K562 (cell line): ENCODE measurements around the gene IDS. TPM values are rescaled to one million over a fixed set of nuclear protein-coding genes. Genes with fewer than 3 reads are reported as not detected.

Experiments used
- ATAC-seq: fragments of 200-7000 bp; cut with Tn5 transposase; 3 replicates; pipeline ENCODE4 v1.9.1; 2020; ENCODE audit warnings: moderate library complexity
- BruUV-seq: library from RNA; stranded (reverse); fragments of 400-500 nt; replicated peaks from 2 replicates; lab custom pipeline; 2021; lab: Mats Ljungman, UMichigan
- CTCF ChIA-PET: fragments of 300-600 bp; formaldehyde crosslinking; extraction: SDS; loops from one replicate; lab custom pipeline; 2021; ENCODE audit warnings: low intra/inter-chr PET ratio; lab: Yijun Ruan, JAX
- POLR2A ChIA-PET: fragments of 300-600, 350-650 bp; sonication (Branson Sonifier 250); formaldehyde crosslinking; extraction: SDS; loops from one replicate; lab custom pipeline; 2021; ENCODE audit warnings: antibody characterized with exemption, inconsistent platforms; lab: Yijun Ruan, JAX
- DNase-seq, 4 experiments: peaks; one replicate each; pipeline versions ENCODE4 v3.0.0 to v3.0.0-alpha.2; 2011 to 2018; ENCODE audit warnings: low spot score in 3 of 4, mixed read lengths in 3 of 4; ENCODE audit errors: extremely low read depth in 1 of 4
- FAIRE-seq: peaks from 2 replicates; lab custom pipeline; 2011; peaks lifted over from hg19 to GRCh38; lab: Jason Lieb, UNC
- H2AFZ ChIP-seq: 2 replicates; pipeline ENCODE4 v1.6.0; 2011; ENCODE audit warnings: low read depth, low read length, control low read depth, inconsistent platforms
- H3K27ac ChIP-seq: fragments of 200-600 bp; 3 replicates; pipeline ENCODE4 v1.8.0; 2011; ENCODE audit warnings: low read depth, mild to moderate bottlenecking, control low read depth, inconsistent platforms, low read length, moderate library complexity, mixed read lengths; ENCODE audit errors: extremely low read depth
- H3K27me3 ChIP-seq, 2 experiments: fragments of 300-600 bp in 1 of 2; 2 replicates in 1 of 2; 3 replicates in 1 of 2; pipeline versions ENCODE4 v1.6.0 to v1.8.0; 2011; ENCODE audit warnings: inconsistent platforms in 2 of 2, low read length in 2 of 2, mild to moderate bottlenecking in 1 of 2, mixed read lengths in 1 of 2, moderate library complexity in 1 of 2; ENCODE audit not compliant: control insufficient read depth in 2 of 2, insufficient read depth in 2 of 2
- H3K36me3 ChIP-seq: fragments of 300-600 bp; 3 replicates; pipeline ENCODE4 v1.8.0; 2011; ENCODE audit warnings: mild to moderate bottlenecking, low read length, inconsistent platforms; ENCODE audit not compliant: control insufficient read depth, insufficient read depth
- H3K4me1 ChIP-seq, 2 experiments: fragments of 200-600 bp in 1 of 2; replicated peaks in 1 of 2; 2 replicates in 1 of 2; 3 replicates in 1 of 2; pipeline versions ENCODE4 v1.5.1 to v1.8.0; 2011; ENCODE audit warnings: inconsistent platforms in 2 of 2, low read length in 2 of 2, mild to moderate bottlenecking in 1 of 2, mixed read lengths in 1 of 2, moderate library complexity in 1 of 2; ENCODE audit not compliant: control insufficient read depth in 2 of 2, insufficient read depth in 2 of 2
- H3K4me2 ChIP-seq: 2 replicates; pipeline ENCODE4 v1.6.1; 2011; ENCODE audit warnings: low read length, control low read depth, inconsistent platforms, mixed read lengths; ENCODE audit not compliant: insufficient read depth
- H3K4me3 ChIP-seq: fragments of 200-600 bp; sonication (generic), shearing (Covaris generic); 2 replicates; pipeline ENCODE4 v1.5.1; 2016; ENCODE audit warnings: control low read depth, inconsistent platforms
- H3K79me2 ChIP-seq: fragments of 200-600 bp; 3 replicates; pipeline ENCODE4 v1.8.0; 2011; ENCODE audit warnings: low read length, inconsistent platforms; ENCODE audit not compliant: control insufficient read depth, insufficient read depth
- H3K9ac ChIP-seq, 2 experiments: 2 replicates each; pipeline versions ENCODE4 v1.6.0 to v1.6.1; 2011; ENCODE audit warnings: low read depth in 2 of 2, low read length in 2 of 2, control low read depth in 1 of 2, inconsistent platforms in 1 of 2, mild to moderate bottlenecking in 1 of 2, mixed read lengths in 1 of 2; ENCODE audit not compliant: insufficient read depth in 1 of 2
- H3K9me1 ChIP-seq: one replicate; pipeline ENCODE4 v1.6.0; 2011; ENCODE audit warnings: inconsistent platforms, mild to moderate bottlenecking, low read length, moderate library complexity; ENCODE audit not compliant: control insufficient read depth, insufficient read depth
- H3K9me3 ChIP-seq: replicated peaks from 2 replicates; pipeline ENCODE4 v1.5.1; 2011; ENCODE audit warnings: low read depth, low read length, inconsistent platforms; ENCODE audit not compliant: control insufficient read depth, insufficient read depth
- H4K20me1 ChIP-seq: replicated peaks from 2 replicates; pipeline ENCODE4 v1.6.1; 2011; ENCODE audit warnings: low read length, inconsistent platforms, mixed read lengths; ENCODE audit not compliant: control insufficient read depth, insufficient read depth
- FOSL1 ChIP-seq: fragments of 200-800 bp; sonication (Bioruptor generic); conservative IDR thresholded peaks from 2 replicates; pipeline ENCODE4 v1.6.1; 2016; ENCODE audit warnings: missing genetic modification characterization, missing compliant biosample characterization
- KAT2B ChIP-seq: IDR thresholded peaks from one replicate; pipeline ENCODE4 v1.6.1; 2012; ENCODE audit warnings: low read depth, mild to moderate bottlenecking, control low read depth, inconsistent platforms, low read length, moderate library complexity
- NFIX ChIP-seq: fragments of 250-450 bp; sonication (Bioruptor Pico); IDR thresholded peaks from 2 replicates; pipeline ENCODE4 v1.4.0; 2020; ENCODE audit warnings: low read depth, mild to moderate bottlenecking, moderate library complexity
- PHB ChIP-seq: fragments of 250-450 bp; sonication (Bioruptor Pico); IDR thresholded peaks from 2 replicates; pipeline ENCODE4 v1.5.0; 2021
- PHF8 ChIP-seq: fragments of 200-600 bp; sonication (generic); IDR thresholded peaks from 2 replicates; pipeline ENCODE4 v1.6.1; 2012; ENCODE audit warnings: mixed run types, mild to moderate bottlenecking, inconsistent platforms, low read length, moderate library complexity, borderline replicate concordance
- POLR2H ChIP-seq: IDR thresholded peaks from 2 replicates; pipeline ENCODE4 v1.6.1; 2016; ENCODE audit warnings: missing genetic modification characterization, low read depth, mild to moderate bottlenecking, control low read depth, missing compliant biosample characterization, moderate library complexity
- SMARCE1 ChIP-seq: fragments of 450-650 bp; IDR thresholded peaks from 2 replicates; pipeline ENCODE4 v1.7.1; 2016; ENCODE audit warnings: mild to moderate bottlenecking
- ZNF212 ChIP-seq: fragments of 450-650 bp; formaldehyde crosslinking; IDR thresholded peaks from 2 replicates; pipeline ENCODE4 v1.4.0; 2020; ENCODE audit warnings: mild to moderate bottlenecking
- ZNF253 ChIP-seq: fragments of 250-450 bp; sonication (Bioruptor Pico); conservative IDR thresholded peaks from 2 replicates; pipeline ENCODE4 v1.6.1; 2021; ENCODE audit warnings: mild to moderate bottlenecking
- WGBS: fragments of 100-300 bp; shearing (Covaris generic); methylation state at CpG from one replicate; pipeline ENCODE4 v1.1.6; 2016; ENCODE audit warnings: low coverage, mixed read lengths; ENCODE audit not compliant: insufficient coverage; ENCODE audit errors: missing lambda C conversion rate; 5-methylcytosine and 5-hydroxymethylcytosine counted together
- in situ Hi-C: fragments of 300-500 bp; cut with MboI; formaldehyde crosslinking; loops from 4 replicates; pipeline ENCODE4 v1.15.0; 2018; ENCODE audit warnings: inconsistent platforms, mixed read lengths
- intact Hi-C: fragments of 100-400 bp; cut with micrococcal nuclease; formaldehyde crosslinking; loops from 2 replicates; pipeline ENCODE4 v1.14.2; 2022
- polyA plus RNA-seq, 8 experiments: library from polyadenylated mRNA; depleted of rRNA in 4 of 8; stranded (reverse) in 5 of 8; unstranded in 3 of 8; fragments of >200 nt; fragmentation: Nextera tagmentation in 2 of 8; fragmentation: Illumina TruSeq in 1 of 8; extraction: Ambion mirVana in 2 of 8; extraction: Trizol in 1 of 8; gene quantifications; 2 replicates each; pipeline versions ENCODE4 v1.2.1 to v1.2.3, GENCODE V29; 2011 to 2014; ENCODE audit warnings: inconsistent platforms in 1 of 8, missing spikeins in 1 of 8
- total RNA-seq, 7 experiments: library from RNA; depleted of rRNA in 6 of 7; stranded (reverse); fragments of >200 nt in 6 of 7; fragmentation: Illumina TruSeq in 2 of 7; extraction: Trizol in 2 of 7; gene quantifications; 2 replicates each; pipeline versions ENCODE4 v1.2.1 to v1.2.3, GENCODE V29; 2011 to 2021; ENCODE audit warnings: low replicate concordance in 1 of 7

The IDS gene
- total and polyA plus RNA-seq, 9 of the 15 experiments (the other 6 are each of a cell fraction or from before 2014, with no cell fraction given): 2.0 to 18.6 (median 8.6) TPM

GRCh38 chrX:149497054-149497453, 8.1 kb downstream of the IDS start (continued):
- TF ChIP-seq SMARCE1 (no peak), KAT2B (no peak), PHF8 (no peak), NFIX (no peak), ZNF253 (no peak), POLR2H (tag) (no peak), ZNF212 (CRISPR knock-in tag) (no peak)

GRCh38 chrX:149495573-149496071, 9.5 kb downstream of the IDS start:
- POLR2A ChIA-PET: interaction anchor here (1.0 kb wide), 1 partner anchor 10 kb away, joined by 3 read pairs; no protein-coding TSS in a partner anchor
- Histone ChIP-seq H3K4me3 (no peak overlapping the region), H3K79me2 (no peaks in the 10 kb centered on the region), H3K9ac (no peak overlapping the region), H3K4me1 (no peaks in the 10 kb centered on the region; a peak in 2 of 5 replicates), H2AFZ (no peak overlapping the region), H3K9me3 (no peaks in the 10 kb centered on the region), H3K9me1 (no peaks in the 10 kb centered on the region), H3K27me3 (no peaks in the 10 kb centered on the region), H4K20me1 (no peaks in the 10 kb centered on the region; the same call in 1 of the 2 replicates), H3K4me2 (no peak overlapping the region), H3K27ac (no peak overlapping the region), H3K36me3 (peaks cover 11% of the 10 kb centered on the region; the same call in 2 of the 3 replicates)
- TF ChIP-seq FOSL1 (0 out of 2 replicates have a peak, but pooled peaks have one; percentile 19), PHB (CRISPR knock-in tag) (no peak), POLR2H (tag) (no peak)
- no TSS peak for BruUV-seq
- ATAC-seq (no peak), FAIRE-seq (no peak), DNase-seq (no peak)
- CTCF ChIA-PET: no interaction called here
- intact Hi-C loops: no loop called here
- in situ Hi-C loops: no loop called here
- 58% methylated on average over 5 of the region's 5 CpGs for WGBS
